H9 (cell line): ENCODE measurements around the gene ZNF264. TPM values are rescaled to one million over a fixed set of nuclear protein-coding genes. Genes with fewer than 3 reads are reported as not detected.

Source experiments
- DNase-seq: peaks from one replicate; pipeline ENCODE4 v3.0.0-alpha.2; 2017
- H2AFZ ChIP-seq: one replicate; pipeline ENCODE4 v1.6.1; 2013; ENCODE audit warnings: mild to moderate bottlenecking, low read length, control low read depth, moderate library complexity
- H2AK5ac ChIP-seq: 2 replicates; pipeline ENCODE4 v1.6.1; 2013; ENCODE audit warnings: low read length, control low read depth, mixed read lengths; ENCODE audit not compliant: insufficient read length
- H2BK120ac ChIP-seq: one replicate; pipeline ENCODE4 v1.6.1; 2013; ENCODE audit warnings: low read depth, mild to moderate bottlenecking, low read length, control low read depth, inconsistent platforms; ENCODE audit not compliant: poor library complexity, severe bottlenecking
- H2BK12ac ChIP-seq: 2 replicates; pipeline ENCODE4 v1.6.1; 2013; ENCODE audit warnings: low read length, control low read depth, mixed read lengths, low read depth; ENCODE audit not compliant: insufficient read length
- H2BK15ac ChIP-seq: 2 replicates; pipeline ENCODE4 v1.6.1; 2013; ENCODE audit warnings: low read depth, low read length, control low read depth
- H2BK20ac ChIP-seq: one replicate; pipeline ENCODE4 v1.6.1; 2013; ENCODE audit warnings: low read depth, mild to moderate bottlenecking, low read length, control low read depth, inconsistent platforms; ENCODE audit not compliant: poor library complexity, severe bottlenecking
- H2BK5ac ChIP-seq: 2 replicates; pipeline ENCODE4 v1.6.1; 2013; ENCODE audit warnings: low read length, control low read depth, mixed read lengths; ENCODE audit not compliant: insufficient read length
- H3K14ac ChIP-seq: 2 replicates; pipeline ENCODE4 v1.6.1; 2013; ENCODE audit warnings: low read length, control low read depth; ENCODE audit not compliant: insufficient read depth
- H3K18ac ChIP-seq: 2 replicates; pipeline ENCODE4 v1.6.1; 2013; ENCODE audit warnings: low read depth, mild to moderate bottlenecking, mixed read lengths, low read length, control low read depth; ENCODE audit not compliant: insufficient read length
- H3K23ac ChIP-seq: 2 replicates; pipeline ENCODE4 v1.6.1; 2013; ENCODE audit warnings: low read length, control low read depth, mixed read lengths, low read depth; ENCODE audit not compliant: insufficient read length
- H3K23me2 ChIP-seq: 2 replicates; pipeline ENCODE4 v1.6.1; 2013; ENCODE audit warnings: low read depth, mild to moderate bottlenecking, mixed read lengths, low read length, control low read depth; ENCODE audit not compliant: insufficient read length, poor library complexity, severe bottlenecking
- H3K27ac ChIP-seq: 2 replicates; pipeline ENCODE4 v1.5.1; 2013; ENCODE audit warnings: low read length, control low read depth, mixed read lengths, low read depth; ENCODE audit not compliant: insufficient read length
- H3K27me3 ChIP-seq: 2 replicates; pipeline ENCODE4 v1.6.1; 2013; ENCODE audit warnings: low read length, control low read depth, inconsistent platforms; ENCODE audit not compliant: insufficient read depth
- H3K4ac ChIP-seq: 2 replicates; pipeline ENCODE4 v1.6.1; 2013; ENCODE audit warnings: low read depth, mild to moderate bottlenecking, control low read depth, inconsistent platforms, low read length, moderate library complexity
- H3K4me1 ChIP-seq: 2 replicates; pipeline ENCODE4 v1.6.1; 2013; ENCODE audit warnings: low read length, control low read depth, inconsistent platforms; ENCODE audit not compliant: insufficient read depth
- H3K4me2 ChIP-seq: 2 replicates; pipeline ENCODE4 v1.6.1; 2013; ENCODE audit warnings: low read length, control low read depth, mixed read lengths; ENCODE audit not compliant: insufficient read length, insufficient read depth
- H3K56ac ChIP-seq: 2 replicates; pipeline ENCODE4 v1.6.1; 2013; ENCODE audit warnings: low read depth, mild to moderate bottlenecking, mixed read lengths, low read length, control low read depth; ENCODE audit not compliant: insufficient read length
- H3K79me1 ChIP-seq: 2 replicates; pipeline ENCODE4 v1.6.1; 2013; ENCODE audit warnings: low read depth, mild to moderate bottlenecking, moderate library complexity, low read length, control low read depth, inconsistent platforms; ENCODE audit not compliant: insufficient read depth, poor library complexity, severe bottlenecking
- H3K79me2 ChIP-seq: 2 replicates; pipeline ENCODE4 v1.6.1; 2013; ENCODE audit warnings: low read length, control low read depth, inconsistent platforms; ENCODE audit not compliant: insufficient read depth
- H3K9ac ChIP-seq: 2 replicates; pipeline ENCODE4 v1.6.1; 2013; ENCODE audit warnings: low read length, control low read depth, mixed read lengths; ENCODE audit not compliant: insufficient read length; ENCODE audit errors: extremely low read depth
- H3K9me3 ChIP-seq: one replicate; pipeline ENCODE4 v1.6.1; 2013; ENCODE audit warnings: low read depth, low read length, inconsistent platforms; ENCODE audit not compliant: control insufficient read depth
- H3T11ph ChIP-seq: one replicate; pipeline ENCODE4 v1.6.1; 2013; ENCODE audit warnings: mild to moderate bottlenecking, low read length, control low read depth, inconsistent platforms
- H4K20me1 ChIP-seq: one replicate; pipeline ENCODE4 v1.6.1; 2013; ENCODE audit not compliant: control insufficient read depth, insufficient read length, insufficient read depth
- H4K5ac ChIP-seq: 2 replicates; pipeline ENCODE4 v1.6.1; 2013; ENCODE audit warnings: low read depth, mild to moderate bottlenecking, mixed read lengths, low read length, control low read depth; ENCODE audit not compliant: insufficient read length
- H4K8ac ChIP-seq: replicated peaks from 2 replicates; pipeline ENCODE4 v1.6.1; 2013; ENCODE audit warnings: low read length, control low read depth, mixed read lengths, low read depth; ENCODE audit not compliant: insufficient read length
- H4K91ac ChIP-seq: 2 replicates; pipeline ENCODE4 v1.6.1; 2013; ENCODE audit warnings: low read depth, mild to moderate bottlenecking, moderate library complexity, mixed read lengths, low read length, control low read depth; ENCODE audit not compliant: insufficient read length
- H3K27ac Mint-ChIP-seq, 3 experiments: 2 replicates in 2 of 3; 3 replicates in 1 of 3; pipeline ENCODE4 v1.8.0; 2020 to 2021; ENCODE audit warnings: mixed read lengths in 3 of 3, mild to moderate bottlenecking in 1 of 3, moderate library complexity in 1 of 3
- H3K27me3 Mint-ChIP-seq: 2 replicates; pipeline ENCODE4 v1.8.0; 2021; ENCODE audit warnings: low read depth, mild to moderate bottlenecking, moderate library complexity, mixed read lengths
- H3K36me3 Mint-ChIP-seq, 3 experiments: 2 replicates in 2 of 3; 3 replicates in 1 of 3; pipeline ENCODE4 v1.8.0; 2020 to 2021; ENCODE audit warnings: low read depth in 3 of 3, mixed read lengths in 3 of 3; ENCODE audit not compliant: insufficient read depth in 1 of 3
- H3K4me1 Mint-ChIP-seq, 2 experiments: 2 replicates each; pipeline ENCODE4 v1.8.0; 2020; ENCODE audit warnings: mixed read lengths in 2 of 2
- H3K4me3 Mint-ChIP-seq, 2 experiments: 2 replicates in 1 of 2; 3 replicates in 1 of 2; pipeline ENCODE4 v1.8.0; 2020 to 2021; ENCODE audit warnings: mild to moderate bottlenecking in 2 of 2, mixed read lengths in 2 of 2, moderate library complexity in 1 of 2
- H3K9me3 Mint-ChIP-seq, 2 experiments: 2 replicates in 1 of 2; 3 replicates in 1 of 2; pipeline ENCODE4 v1.8.0; 2020; ENCODE audit warnings: mild to moderate bottlenecking in 2 of 2, mixed read lengths in 2 of 2, moderate library complexity in 1 of 2
- WGBS: extraction: QIAGEN DNeasy Blood & Tissue Kit; methylation state at CpG from one replicate; pipeline ENCODE4 v1.1.7; 2013; ENCODE audit warnings: missing lambda C conversion rate, low lambda C conversion rate, mixed read lengths; ENCODE audit not compliant: insufficient read length; ENCODE audit errors: extremely low coverage; 5-methylcytosine and 5-hydroxymethylcytosine counted together
- total RNA-seq: library from RNA; stranded (reverse); gene quantifications from 2 replicates; pipeline ENCODE4 v1.2.1, GENCODE V29; 2021
- TF ChIP-seq, protein P1 (sequence below): fragments of 200-600 bp; sonication (generic); conservative IDR thresholded peaks from 3 replicates; pipeline ENCODE4 v1.8.0; 2021; ENCODE audit warnings: antibody characterized with exemption, mild to moderate bottlenecking

Gene ZNF264
- total RNA-seq, 1 experiment from 2014 or later: 25.3 TPM

DNA sequence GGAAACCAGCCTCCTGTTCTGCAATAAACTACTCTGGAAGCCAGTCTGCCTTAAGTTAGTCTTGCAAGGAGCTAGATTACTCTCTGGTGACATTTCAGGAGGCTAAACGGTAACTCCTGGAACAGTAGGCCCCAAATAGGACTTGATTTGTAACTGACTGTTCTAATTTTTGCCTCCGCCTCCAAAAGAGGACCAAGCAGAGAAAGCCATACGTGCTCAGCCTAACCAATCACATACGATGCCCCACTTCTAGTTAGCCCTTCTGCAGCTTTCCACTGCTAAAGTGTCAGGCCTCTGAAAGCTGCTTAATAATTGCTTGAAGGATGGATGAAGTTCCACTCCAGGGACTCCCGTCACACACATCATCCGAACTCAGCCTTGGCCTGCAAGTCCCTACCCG, 49.9 kb downstream of the ZNF264 start:
- Histone ChIP-seq H3K4me2 (peak overlapping the region; percentile 91), H3K23ac (no peak overlapping the region), H3K14ac (no peak overlapping the region), H2BK20ac (no peak overlapping the region), H3K4ac (no peak overlapping the region), H3K23me2 (peaks cover 7% of the 10 kb centered on the region), H3K79me2 (peaks cover 16% of the 10 kb centered on the region; the same call in 1 of the 2 replicates), H2AFZ (no peak overlapping the region), H2BK15ac (no peak overlapping the region), H3K9ac (peak overlapping the region; percentile 92), H4K91ac (no peak overlapping the region), H2BK120ac (no peak overlapping the region), H2BK5ac (no peak overlapping the region), H3K18ac (no peak overlapping the region), H3T11ph (no peak overlapping the region), H2BK12ac (no peak overlapping the region), H4K8ac (no peak overlapping the region), H3K79me1 (peaks cover 4% of the 10 kb centered on the region), H3K4me1 (no peaks in the 10 kb centered on the region), H3K27me3 (no peaks in the 10 kb centered on the region), H4K5ac (no peak overlapping the region), H4K20me1 (no peaks in the 10 kb centered on the region), H3K9me3 (no peaks in the 10 kb centered on the region), H3K56ac (no peak overlapping the region), H2AK5ac (no peak overlapping the region), H3K27ac (no peak overlapping the region)
- peak overlapping the region; percentile 50 to 98 (median 98); a peak in 5 of 7 replicates for H3K27ac Mint-ChIP-seq
- no peaks in the 10 kb centered on the region for H3K9me3 Mint-ChIP-seq
- WGBS: no CpG with 5 or more reads among the region's 7 CpGs
- H3K36me3 Mint-ChIP-seq: peaks cover 12 to 21% (median 20%) of the 10 kb centered on the region in 3 experiments; a peak in 6 of 7 replicates
- no peak for DNase-seq
- peak overlapping the region; percentile 97 to 99 for H3K4me3 Mint-ChIP-seq
- TF ChIP-seq, protein P1, sequence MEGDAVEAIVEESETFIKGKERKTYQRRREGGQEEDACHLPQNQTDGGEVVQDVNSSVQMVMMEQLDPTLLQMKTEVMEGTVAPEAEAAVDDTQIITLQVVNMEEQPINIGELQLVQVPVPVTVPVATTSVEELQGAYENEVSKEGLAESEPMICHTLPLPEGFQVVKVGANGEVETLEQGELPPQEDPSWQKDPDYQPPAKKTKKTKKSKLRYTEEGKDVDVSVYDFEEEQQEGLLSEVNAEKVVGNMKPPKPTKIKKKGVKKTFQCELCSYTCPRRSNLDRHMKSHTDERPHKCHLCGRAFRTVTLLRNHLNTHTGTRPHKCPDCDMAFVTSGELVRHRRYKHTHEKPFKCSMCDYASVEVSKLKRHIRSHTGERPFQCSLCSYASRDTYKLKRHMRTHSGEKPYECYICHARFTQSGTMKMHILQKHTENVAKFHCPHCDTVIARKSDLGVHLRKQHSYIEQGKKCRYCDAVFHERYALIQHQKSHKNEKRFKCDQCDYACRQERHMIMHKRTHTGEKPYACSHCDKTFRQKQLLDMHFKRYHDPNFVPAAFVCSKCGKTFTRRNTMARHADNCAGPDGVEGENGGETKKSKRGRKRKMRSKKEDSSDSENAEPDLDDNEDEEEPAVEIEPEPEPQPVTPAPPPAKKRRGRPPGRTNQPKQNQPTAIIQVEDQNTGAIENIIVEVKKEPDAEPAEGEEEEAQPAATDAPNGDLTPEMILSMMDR: no peak
- H3K27me3 Mint-ChIP-seq: peaks cover 2% of the 10 kb centered on the region; the same call in 1 of the 2 replicates
- H3K4me1 Mint-ChIP-seq: peaks cover 11% of the 10 kb centered on the region in 2 experiments
